Body of pancreas (tissue), 4 donors: Measurements from ENCODE around the gene ADGRV1. TPM values are rescaled to one million over a fixed set of nuclear protein-coding genes. Genes with fewer than 3 reads are reported as not detected.

Source experiments
- ATAC-seq: fragments of 150-250 bp; one replicate; pipeline ENCODE4 v1.9.1; 2016
- DNase-seq, 4 donors: peaks; one replicate each; pipeline ENCODE4 v3.0.0-alpha.2; 2019
- H3K27ac ChIP-seq, 4 donors: fragments of 200-600 bp; sonication (generic); 1 replicate in 3 of 4; 2 replicates in 1 of 4; pipeline versions ENCODE4 v1.5.1 to v1.6.1; 2016 to 2019; ENCODE audit warnings: mild to moderate bottlenecking in 1 of 4, mixed read lengths in 1 of 4, moderate library complexity in 1 of 4
- H3K27me3 ChIP-seq, 2 donors: fragments of 200-600 bp; sonication (generic); one replicate each; pipeline ENCODE4 v1.6.0; 2016; ENCODE audit warnings: mild to moderate bottlenecking in 1 of 2
- H3K36me3 ChIP-seq, 2 donors: fragments of 200-600 bp; sonication (generic); replicated peaks in 1 of 2; 2 replicates each; pipeline ENCODE4 v1.5.1; 2016; ENCODE audit warnings: low read depth in 2 of 2; ENCODE audit not compliant: insufficient read depth in 1 of 2
- H3K4me1 ChIP-seq: fragments of 200-600 bp; sonication (generic); one replicate; pipeline ENCODE4 v1.6.0; 2016
- H3K4me3 ChIP-seq, 2 donors: fragments of 200-600 bp; sonication (generic); 1 replicate in 1 of 2; 2 replicates in 1 of 2; pipeline ENCODE4 v1.5.1; 2016 to 2019
- H3K9me3 ChIP-seq, 3 donors: fragments of 200-600 bp; sonication (generic); 1 replicate in 2 of 3; 2 replicates in 1 of 3; pipeline ENCODE4 v1.5.1; 2016
- POLR2A ChIP-seq, 3 donors: fragments of 450-650 bp; IDR thresholded peaks; one replicate each; pipeline ENCODE4 v1.6.1; 2016; ENCODE audit warnings: antibody characterized with exemption in 3 of 3, mild to moderate bottlenecking in 2 of 3
- WGBS, 2 donors: methylation state at CpG; one replicate each; pipeline ENCODE4 v1.1.5; 2017; 5-methylcytosine and 5-hydroxymethylcytosine counted together
- intact Hi-C: fragments of 100-400 bp; cut with DNase I; formaldehyde crosslinking; loops from one replicate; pipeline ENCODE4 v1.15.1; 2023
- total RNA-seq, 2 donors: library from RNA; depleted of rRNA; stranded (reverse); fragments of >200 nt; gene quantifications; one replicate each; pipeline ENCODE4 v1.1.0, GENCODE V29; 2016
- TF ChIP-seq, protein P1 (sequence below), 7 experiments: fragments of 450-650 bp in 4 of 7; fragments of 200-600 bp in 3 of 7; sonication (generic) in 3 of 7; IDR thresholded peaks; one replicate each; pipeline ENCODE4 v1.5.1; 2016 to 2019; ENCODE audit warnings: antibody characterized with exemption in 7 of 7

The ADGRV1 gene
- total RNA-seq, 2 donors from 2014 or later, result 19.2 to 21.4 TPM

- intact Hi-C loops, result loop anchor here (10.0 kb wide), 1 partner anchor 293 kb away; no protein-coding TSS in a partner anchor
- H3K27me3 ChIP-seq, result no peaks in the 10 kb centered on the region
- H3K36me3 ChIP-seq, result no peaks in the 10 kb centered on the region
- H3K4me3 ChIP-seq, result no peak overlapping the region
- DNase-seq (peak; percentile 64 to 78 (median 70)), ATAC-seq (peak; percentile 99)
- TF ChIP-seq, protein P1, sequence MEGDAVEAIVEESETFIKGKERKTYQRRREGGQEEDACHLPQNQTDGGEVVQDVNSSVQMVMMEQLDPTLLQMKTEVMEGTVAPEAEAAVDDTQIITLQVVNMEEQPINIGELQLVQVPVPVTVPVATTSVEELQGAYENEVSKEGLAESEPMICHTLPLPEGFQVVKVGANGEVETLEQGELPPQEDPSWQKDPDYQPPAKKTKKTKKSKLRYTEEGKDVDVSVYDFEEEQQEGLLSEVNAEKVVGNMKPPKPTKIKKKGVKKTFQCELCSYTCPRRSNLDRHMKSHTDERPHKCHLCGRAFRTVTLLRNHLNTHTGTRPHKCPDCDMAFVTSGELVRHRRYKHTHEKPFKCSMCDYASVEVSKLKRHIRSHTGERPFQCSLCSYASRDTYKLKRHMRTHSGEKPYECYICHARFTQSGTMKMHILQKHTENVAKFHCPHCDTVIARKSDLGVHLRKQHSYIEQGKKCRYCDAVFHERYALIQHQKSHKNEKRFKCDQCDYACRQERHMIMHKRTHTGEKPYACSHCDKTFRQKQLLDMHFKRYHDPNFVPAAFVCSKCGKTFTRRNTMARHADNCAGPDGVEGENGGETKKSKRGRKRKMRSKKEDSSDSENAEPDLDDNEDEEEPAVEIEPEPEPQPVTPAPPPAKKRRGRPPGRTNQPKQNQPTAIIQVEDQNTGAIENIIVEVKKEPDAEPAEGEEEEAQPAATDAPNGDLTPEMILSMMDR (IDR thresholded peaks at IDR 0.05), result peak; percentile 24 to 91 (median 83)
- no peak for TF ChIP-seq POLR2A (IDR thresholded peaks at IDR 0.05)
- no peaks in the 10 kb centered on the region for H3K9me3 ChIP-seq
- H3K4me1 ChIP-seq, result no peaks in the 10 kb centered on the region
- H3K27ac ChIP-seq, result no peak overlapping the region
- 19 to 23% methylated on average over 8 of the region's 8 CpGs for WGBS, 2 donors
Measured at GRCh38 chr5:91101600-91102379, 543.2 kb downstream of the ADGRV1 start.

DNA sequence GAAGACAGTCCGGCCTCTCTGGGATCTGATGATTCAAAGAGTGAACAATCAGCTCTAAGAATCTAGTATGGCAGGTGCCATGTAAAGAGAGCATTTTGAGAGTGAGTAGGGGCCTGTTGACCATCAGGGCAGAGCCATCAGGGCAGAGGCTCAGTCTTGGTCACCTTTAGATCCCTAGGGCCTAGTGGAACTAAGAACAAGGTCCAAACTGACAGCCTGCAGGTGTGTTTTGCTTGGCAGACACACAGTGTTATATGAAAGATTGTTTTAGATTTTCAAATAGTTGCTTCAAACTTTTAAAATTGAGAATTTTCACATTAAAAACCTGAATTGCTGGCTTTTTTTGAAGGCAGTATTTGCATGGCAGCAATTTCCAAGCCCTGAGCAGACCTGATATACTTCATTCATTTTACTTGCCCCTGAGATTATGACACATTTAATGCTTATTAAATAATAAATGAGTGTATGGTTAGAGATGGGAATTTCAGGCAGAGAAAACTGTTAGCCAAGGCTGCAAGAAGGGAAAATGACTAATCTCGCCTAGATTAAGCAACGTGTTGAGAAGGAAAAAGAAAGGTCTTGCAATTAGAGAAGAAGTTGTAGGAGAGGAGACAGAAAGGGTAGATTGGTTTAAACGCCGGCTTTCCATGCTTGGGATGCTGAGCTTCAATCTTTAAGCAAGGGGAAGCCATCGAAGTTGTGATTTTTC lies 544.9 kb downstream of the ADGRV1 start:
- DNase-seq (no peak), ATAC-seq (no peak)
- Histone ChIP-seq H3K27me3 (no peaks in the 10 kb centered on the region), H3K4me1 (no peaks in the 10 kb centered on the region), H3K36me3 (no peaks in the 10 kb centered on the region), H3K27ac (no peak overlapping the region), H3K4me3 (no peak overlapping the region), H3K9me3 (no peaks in the 10 kb centered on the region)
- TF ChIP-seq POLR2A (IDR thresholded peaks at IDR 0.05), result no peak
- TF ChIP-seq, protein P1 (IDR thresholded peaks at IDR 0.05), result no peak
- 72 to 78% methylated on average over 6 of the region's 6 CpGs for WGBS, 2 donors
- intact Hi-C loops, result loop anchor here (10.0 kb wide), 1 partner anchor 291 kb away; no protein-coding TSS in a partner anchor

- no peaks in the 10 kb centered on the region for H3K4me1 ChIP-seq
- ATAC-seq (no peak), DNase-seq (no peak)
- H3K4me3 ChIP-seq, result no peak overlapping the region
- no peak overlapping the region for H3K27ac ChIP-seq
- no peaks in the 10 kb centered on the region for H3K27me3 ChIP-seq
- H3K9me3 ChIP-seq, result no peaks in the 10 kb centered on the region
- intact Hi-C loops, result loop anchor here (10.0 kb wide), 1 partner anchor 291 kb away; no protein-coding TSS in a partner anchor
- TF ChIP-seq, protein P1 (IDR thresholded peaks at IDR 0.05), result no peak
- no peak for TF ChIP-seq POLR2A (IDR thresholded peaks at IDR 0.05)
- no peaks in the 10 kb centered on the region for H3K36me3 ChIP-seq
- 81 to 83% methylated on average over 1 of the region's 1 CpG for WGBS, 2 donors
Measured at GRCh38 chr5:91104062-91104448, 545.5 kb downstream of the ADGRV1 start.

DNA sequence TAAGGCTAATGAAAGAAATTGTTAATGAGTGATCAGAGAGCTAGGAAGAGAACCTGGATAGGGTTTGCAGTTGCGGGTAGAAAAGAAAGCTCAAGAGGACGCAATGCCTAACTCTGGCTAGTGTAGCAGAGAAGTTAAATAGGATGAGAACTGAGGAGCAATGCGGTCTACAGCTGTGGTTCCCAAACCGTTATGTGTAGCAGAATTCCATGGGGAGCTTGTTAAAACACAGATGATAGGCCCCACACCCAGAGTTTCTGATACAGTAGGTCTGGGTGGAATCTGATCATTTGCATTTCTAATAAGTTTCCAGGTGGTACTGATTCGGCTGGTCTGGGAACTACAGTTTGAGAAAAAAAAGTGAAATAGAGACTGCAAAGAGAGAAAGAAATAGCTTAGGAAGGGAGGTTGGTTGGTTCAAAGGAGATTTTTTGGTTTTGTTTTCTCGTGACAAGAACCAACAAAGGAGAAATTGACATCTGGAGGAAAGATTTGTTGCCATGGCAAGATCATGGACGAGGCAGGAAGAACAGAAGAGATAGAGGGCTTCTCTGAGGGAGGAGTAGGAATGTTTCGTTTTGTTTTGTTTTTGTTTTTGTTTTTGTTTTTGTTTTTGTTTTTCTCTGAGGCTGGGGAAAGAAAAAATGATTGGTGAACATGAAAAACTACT lies 548.4 kb downstream of the ADGRV1 start:
- H3K4me3 ChIP-seq, result no peak overlapping the region
- H3K36me3 ChIP-seq, result no peaks in the 10 kb centered on the region
- WGBS, 2 donors, result 87 to 89% methylated on average over 8 of the region's 8 CpGs
- H3K4me1 ChIP-seq, result no peaks in the 10 kb centered on the region
- H3K9me3 ChIP-seq, result no peaks in the 10 kb centered on the region
- no peak for TF ChIP-seq POLR2A (IDR thresholded peaks at IDR 0.05)
- H3K27me3 ChIP-seq, result no peaks in the 10 kb centered on the region
- H3K27ac ChIP-seq, result no peak overlapping the region
- DNase-seq (no peak), ATAC-seq (no peak)
- intact Hi-C loops, result loop anchor here (10.0 kb wide), 1 partner anchor 288 kb away; no protein-coding TSS in a partner anchor

DNA sequence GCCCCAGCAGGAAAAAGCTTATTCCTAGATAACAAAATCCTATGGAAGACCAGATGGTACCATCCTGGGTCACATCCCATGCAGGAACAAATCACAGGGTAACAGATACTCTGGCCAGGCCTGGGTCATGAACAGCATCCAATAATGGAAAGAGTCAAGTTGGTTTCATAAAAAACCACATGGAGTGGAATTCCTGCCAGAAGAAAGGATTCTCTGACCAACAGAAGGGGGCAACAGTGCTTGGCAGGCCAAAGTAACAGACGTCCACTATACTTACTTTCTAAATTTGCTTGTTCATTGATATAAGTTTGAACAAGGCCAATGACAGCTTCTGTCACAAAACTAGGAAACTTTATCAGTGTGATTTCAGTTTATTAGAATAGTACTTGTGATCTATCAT lies 551.0 kb downstream of the ADGRV1 start:
- 50 to 84% methylated on average over 1 of the region's 1 CpG for WGBS, 2 donors
- no peak for ATAC-seq
- no peak overlapping the region for H3K27ac ChIP-seq

More for the DNA sequence above, 551.0 kb downstream of the ADGRV1 start:
- no peak for DNase-seq
- H3K4me3 ChIP-seq, result no peak overlapping the region
- TF ChIP-seq, protein P1 (IDR thresholded peaks at IDR 0.05), result no peak
- TF ChIP-seq POLR2A (IDR thresholded peaks at IDR 0.05), result no peak
- no peaks in the 10 kb centered on the region for H3K9me3 ChIP-seq
- H3K36me3 ChIP-seq, result no peaks in the 10 kb centered on the region
- intact Hi-C loops, result loop anchor here (10.0 kb wide), 1 partner anchor 285 kb away; no protein-coding TSS in a partner anchor
- no peaks in the 10 kb centered on the region for H3K27me3 ChIP-seq
- no peaks in the 10 kb centered on the region for H3K4me1 ChIP-seq
